K562 (cell line): ENCODE data around the gene CCL8. TPM values are rescaled to one million over a fixed set of nuclear protein-coding genes. Genes with fewer than 3 reads are reported as not detected.

Source experiments
- ATAC-seq: fragments of 200-7000 bp; cut with Tn5 transposase; 3 replicates; pipeline ENCODE4 v1.9.1; 2020; ENCODE audit warnings: moderate library complexity
- BruUV-seq: library from RNA; stranded (reverse); fragments of 400-500 nt; replicated peaks from 2 replicates; lab custom pipeline; 2021; lab: Mats Ljungman, UMichigan
- CTCF ChIA-PET: fragments of 300-600 bp; formaldehyde crosslinking; extraction: SDS; loops from one replicate; lab custom pipeline; 2021; ENCODE audit warnings: low intra/inter-chr PET ratio; lab: Yijun Ruan, JAX
- POLR2A ChIA-PET: fragments of 300-600, 350-650 bp; sonication (Branson Sonifier 250); formaldehyde crosslinking; extraction: SDS; loops from one replicate; lab custom pipeline; 2021; ENCODE audit warnings: antibody characterized with exemption, inconsistent platforms; lab: Yijun Ruan, JAX
- DNase-seq, 4 experiments: peaks; one replicate each; pipeline versions ENCODE4 v3.0.0 to v3.0.0-alpha.2; 2011 to 2018; ENCODE audit warnings: low spot score in 3 of 4, mixed read lengths in 3 of 4; ENCODE audit errors: extremely low read depth in 1 of 4
- FAIRE-seq: peaks from 2 replicates; lab custom pipeline; 2011; peaks lifted over from hg19 to GRCh38; lab: Jason Lieb, UNC
- H2AFZ ChIP-seq: 2 replicates; pipeline ENCODE4 v1.6.0; 2011; ENCODE audit warnings: low read depth, low read length, control low read depth, inconsistent platforms
- H3K27ac ChIP-seq: fragments of 200-600 bp; 3 replicates; pipeline ENCODE4 v1.8.0; 2011; ENCODE audit warnings: low read depth, mild to moderate bottlenecking, control low read depth, inconsistent platforms, low read length, moderate library complexity, mixed read lengths; ENCODE audit errors: extremely low read depth
- H3K27me3 ChIP-seq, 2 experiments: fragments of 300-600 bp in 1 of 2; 2 replicates in 1 of 2; 3 replicates in 1 of 2; pipeline versions ENCODE4 v1.6.0 to v1.8.0; 2011; ENCODE audit warnings: inconsistent platforms in 2 of 2, low read length in 2 of 2, mild to moderate bottlenecking in 1 of 2, mixed read lengths in 1 of 2, moderate library complexity in 1 of 2; ENCODE audit not compliant: control insufficient read depth in 2 of 2, insufficient read depth in 2 of 2
- H3K36me3 ChIP-seq: fragments of 300-600 bp; 3 replicates; pipeline ENCODE4 v1.8.0; 2011; ENCODE audit warnings: mild to moderate bottlenecking, low read length, inconsistent platforms; ENCODE audit not compliant: control insufficient read depth, insufficient read depth
- H3K4me1 ChIP-seq, 2 experiments: fragments of 200-600 bp in 1 of 2; replicated peaks in 1 of 2; 2 replicates in 1 of 2; 3 replicates in 1 of 2; pipeline versions ENCODE4 v1.5.1 to v1.8.0; 2011; ENCODE audit warnings: inconsistent platforms in 2 of 2, low read length in 2 of 2, mild to moderate bottlenecking in 1 of 2, mixed read lengths in 1 of 2, moderate library complexity in 1 of 2; ENCODE audit not compliant: control insufficient read depth in 2 of 2, insufficient read depth in 2 of 2
- H3K4me2 ChIP-seq: 2 replicates; pipeline ENCODE4 v1.6.1; 2011; ENCODE audit warnings: low read length, control low read depth, inconsistent platforms, mixed read lengths; ENCODE audit not compliant: insufficient read depth
- H3K4me3 ChIP-seq: fragments of 200-600 bp; sonication (generic), shearing (Covaris generic); 2 replicates; pipeline ENCODE4 v1.5.1; 2016; ENCODE audit warnings: control low read depth, inconsistent platforms
- H3K79me2 ChIP-seq: fragments of 200-600 bp; 3 replicates; pipeline ENCODE4 v1.8.0; 2011; ENCODE audit warnings: low read length, inconsistent platforms; ENCODE audit not compliant: control insufficient read depth, insufficient read depth
- H3K9ac ChIP-seq, 2 experiments: 2 replicates each; pipeline versions ENCODE4 v1.6.0 to v1.6.1; 2011; ENCODE audit warnings: low read depth in 2 of 2, low read length in 2 of 2, control low read depth in 1 of 2, inconsistent platforms in 1 of 2, mild to moderate bottlenecking in 1 of 2, mixed read lengths in 1 of 2; ENCODE audit not compliant: insufficient read depth in 1 of 2
- H3K9me1 ChIP-seq: one replicate; pipeline ENCODE4 v1.6.0; 2011; ENCODE audit warnings: inconsistent platforms, mild to moderate bottlenecking, low read length, moderate library complexity; ENCODE audit not compliant: control insufficient read depth, insufficient read depth
- H3K9me3 ChIP-seq: replicated peaks from 2 replicates; pipeline ENCODE4 v1.5.1; 2011; ENCODE audit warnings: low read depth, low read length, inconsistent platforms; ENCODE audit not compliant: control insufficient read depth, insufficient read depth
- H4K20me1 ChIP-seq: replicated peaks from 2 replicates; pipeline ENCODE4 v1.6.1; 2011; ENCODE audit warnings: low read length, inconsistent platforms, mixed read lengths; ENCODE audit not compliant: control insufficient read depth, insufficient read depth
- ATF4 ChIP-seq: fragments of 450-650 bp; formaldehyde crosslinking; IDR thresholded peaks from 2 replicates; pipeline ENCODE4 v1.4.0; 2022; ENCODE audit warnings: mild to moderate bottlenecking, moderate library complexity
- CEBPG ChIP-seq, 3 experiments: fragments of 200-800 bp in 1 of 3; sonication (Bioruptor generic) in 1 of 3; sonication (generic) in 1 of 3; formaldehyde crosslinking in 1 of 3; IDR thresholded peaks in 2 of 3; conservative IDR thresholded peaks in 1 of 3; 2 replicates each; pipeline versions ENCODE4 v1.6.1 to v1.8.0; 2016 to 2022; ENCODE audit warnings: missing compliant biosample characterization in 2 of 3, missing genetic modification characterization in 2 of 3, mild to moderate bottlenecking in 1 of 3, missing genetic modification reagents in 1 of 3
- DIDO1 ChIP-seq: fragments of 450-650 bp; IDR thresholded peaks from 2 replicates; pipeline ENCODE4 v1.6.1; 2016; ENCODE audit warnings: low read depth, missing biosample characterization, missing genetic modification characterization
- ELK1 ChIP-seq: sonication (generic); formaldehyde crosslinking; IDR thresholded peaks from 2 replicates; pipeline ENCODE4 v1.8.1; 2022; ENCODE audit warnings: missing genetic modification reagents
- EP400 ChIP-seq: fragments of 450-650 bp; IDR thresholded peaks from 2 replicates; pipeline ENCODE4 v1.6.1; 2017; ENCODE audit warnings: antibody characterized with exemption, mild to moderate bottlenecking, moderate library complexity
- NELFE ChIP-seq: IDR thresholded peaks from 2 replicates; pipeline ENCODE4 v1.6.1; 2011; ENCODE audit warnings: mild to moderate bottlenecking; ENCODE audit not compliant: insufficient read depth, insufficient read length
- WGBS: fragments of 100-300 bp; shearing (Covaris generic); methylation state at CpG from one replicate; pipeline ENCODE4 v1.1.6; 2016; ENCODE audit warnings: low coverage, mixed read lengths; ENCODE audit not compliant: insufficient coverage; ENCODE audit errors: missing lambda C conversion rate; 5-methylcytosine and 5-hydroxymethylcytosine counted together
- in situ Hi-C: fragments of 300-500 bp; cut with MboI; formaldehyde crosslinking; loops from 4 replicates; pipeline ENCODE4 v1.15.0; 2018; ENCODE audit warnings: inconsistent platforms, mixed read lengths
- intact Hi-C: fragments of 100-400 bp; cut with micrococcal nuclease; formaldehyde crosslinking; loops from 2 replicates; pipeline ENCODE4 v1.14.2; 2022
- polyA plus RNA-seq, 8 experiments: library from polyadenylated mRNA; depleted of rRNA in 4 of 8; stranded (reverse) in 5 of 8; unstranded in 3 of 8; fragments of >200 nt; fragmentation: Nextera tagmentation in 2 of 8; fragmentation: Illumina TruSeq in 1 of 8; extraction: Ambion mirVana in 2 of 8; extraction: Trizol in 1 of 8; gene quantifications; 2 replicates each; pipeline versions ENCODE4 v1.2.1 to v1.2.3, GENCODE V29; 2011 to 2014; ENCODE audit warnings: inconsistent platforms in 1 of 8, missing spikeins in 1 of 8
- total RNA-seq, 7 experiments: library from RNA; depleted of rRNA in 6 of 7; stranded (reverse); fragments of >200 nt in 6 of 7; fragmentation: Illumina TruSeq in 2 of 7; extraction: Trizol in 2 of 7; gene quantifications; 2 replicates each; pipeline versions ENCODE4 v1.2.1 to v1.2.3, GENCODE V29; 2011 to 2021; ENCODE audit warnings: low replicate concordance in 1 of 7
- TF ChIP-seq, protein P1 (sequence below): fragments of 250-450 bp; sonication (Bioruptor Pico); IDR thresholded peaks from 2 replicates; pipeline ENCODE4 v1.8.0; 2022; ENCODE audit warnings: moderate library complexity, mild to moderate bottlenecking, inconsistent platforms

Gene CCL8
- total and polyA plus RNA-seq, 9 of the 15 experiments (the other 6 are each of a cell fraction or from before 2014, with no cell fraction given) = 0.06 TPM; not detected in 8

DNA sequence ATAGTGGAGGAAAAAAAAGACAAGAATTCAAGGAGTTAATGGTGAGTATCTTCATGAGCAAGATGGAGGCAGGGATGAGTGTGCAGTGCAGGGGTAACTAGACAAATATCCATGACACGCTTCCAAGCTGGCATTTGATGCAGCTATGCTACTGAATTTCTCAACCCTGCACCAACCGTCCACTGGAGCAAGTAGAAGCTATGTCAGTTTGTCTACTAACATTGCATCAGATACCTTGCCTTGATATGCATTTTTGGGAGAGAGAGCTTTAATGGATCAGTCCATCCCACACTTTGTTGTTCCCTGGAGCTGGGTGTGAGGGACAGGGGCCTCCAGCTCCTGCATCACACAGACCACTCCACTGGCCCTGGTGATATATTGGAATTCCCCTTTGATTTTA lies 17.2 kb upstream of the CCL8 start:
- Histone ChIP-seq H3K27me3 (peaks cover 0 to 4% of the 10 kb centered on the region in 2 experiments; a peak in 2 of 5 replicates), H3K4me2 (no peak overlapping the region), H3K4me3 (no peak overlapping the region), H3K36me3 (no peaks in the 10 kb centered on the region), H3K4me1 (no peaks in the 10 kb centered on the region), H4K20me1 (no peaks in the 10 kb centered on the region), H3K27ac (no peak overlapping the region), H3K9ac (no peak overlapping the region), H2AFZ (no peak overlapping the region), H3K79me2 (no peaks in the 10 kb centered on the region), H3K9me1 (no peaks in the 10 kb centered on the region), H3K9me3 (no peaks in the 10 kb centered on the region)
- DNase-seq = no peak
- no peak for ATAC-seq
- BruUV-seq = no TSS peak
- ChIA-PET POLR2A (interaction anchor here (0.6 kb wide), 2 partner anchors 15 to 372 kb away, joined by 3 read pairs; no protein-coding TSS in a partner anchor), CTCF (interaction anchor here (0.7 kb wide), 1 partner anchor 102 kb away, joined by 4 read pairs; no protein-coding TSS in a partner anchor)
- 0% methylated on average over 2 of the region's 2 CpGs for WGBS
- in situ Hi-C loops (loop anchor here (10.0 kb wide), 1 partner anchor 97 kb away; no protein-coding TSS in a partner anchor), intact Hi-C loops (no loop called here)
- TF ChIP-seq ELK1 (CRISPR knock-in tag) (no peak), EP400 (no peak), ATF4 (peak; percentile 54; the same call in 1 of the 2 replicates), CEBPG (CRISPR knock-in tag; IDR thresholded peaks at IDR 0.05) (no peak), CEBPG (tag; conservative IDR thresholded peaks at IDR 0.05 in 1 of 2, IDR thresholded peaks at IDR 0.05 in 1 of 2) (peak in 1 of 2 experiments; percentile 32; a peak in 1 of 4 replicates), NELFE (no peak), DIDO1 (tag) (no peak)
- TF ChIP-seq, protein P1, sequence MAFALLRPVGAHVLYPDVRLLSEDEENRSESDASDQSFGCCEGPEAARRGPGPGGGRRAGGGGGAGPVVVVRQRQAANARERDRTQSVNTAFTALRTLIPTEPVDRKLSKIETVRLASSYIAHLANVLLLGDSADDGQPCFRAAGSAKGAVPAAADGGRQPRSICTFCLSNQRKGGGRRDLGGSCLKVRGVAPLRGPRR (CRISPR knock-in tag) = no peak
- FAIRE-seq = no peak
